ENCODE data around the gene SPDEF. TPM values are rescaled to one million over a fixed set of nuclear protein-coding genes. Genes with fewer than 3 reads are reported as not detected.

Gene SPDEF
- polyA plus RNA-seq, 1 donor (not counting 4 experiments of a cell fraction or from before 2014, with no cell fraction given): 0.03 TPM

GRCh38 chr6:34512738-34513115 lies 43.4 kb downstream of the SPDEF start:
- Histone ChIP-seq H3K9me1 (ENCODE audit: control insufficient read depth, extremely low read depth, insufficient read depth, low read length) (no peaks in the 10 kb centered on the region), H3K4me2 (ENCODE audit: control insufficient read depth, extremely low read depth, insufficient read depth, low read depth, low read length) (no peak overlapping the region), H2AFZ (ENCODE audit: control insufficient read depth, low read length) (no peak overlapping the region), H3K36me3 (ENCODE audit: control insufficient read depth in 2 of 2, extremely low read depth in 1 of 2, insufficient read depth in 2 of 2, low read length in 2 of 2) (no peaks in the 10 kb centered on the region), H3K9me3 (ENCODE audit: control insufficient read depth, low read depth, low read length) (no peaks in the 10 kb centered on the region), H3K27ac (ENCODE audit: control insufficient read depth, insufficient read depth, low read length) (no peak overlapping the region), H4K20me1 (ENCODE audit: control insufficient read depth, extremely low read depth, insufficient read depth, low read length) (no peaks in the 10 kb centered on the region), H3K27me3 (ENCODE audit: control insufficient read depth, extremely low read depth, insufficient read depth, low read length) (peaks cover 30% of the 10 kb centered on the region), H3K4me1 (ENCODE audit: control insufficient read depth, extremely low read depth, insufficient read depth, low read length) (no peaks in the 10 kb centered on the region), H3K79me2 (ENCODE audit: control insufficient read depth, insufficient read depth, low read length) (no peaks in the 10 kb centered on the region), H3K4me3 (ENCODE audit: control insufficient read depth in 2 of 3, extremely low read depth in 1 of 3, insufficient read depth in 2 of 3, low read depth in 1 of 3, low read length in 3 of 3) (no peak overlapping the region), H3K9ac (ENCODE audit: control insufficient read depth, extremely low read depth, insufficient read depth, low read length) (no peak overlapping the region)
- FAIRE-seq: no peak
- no peak for DNase-seq (ENCODE audit: low read depth, low spot score)
- dilution Hi-C loops (cut with MboI; ENCODE audit: extremely low pct_ligation_motif_present, low sequenced_read_pairs): no loop called here
- no peak for TF ChIP-seq CTCF (optimal IDR thresholded peaks at IDR 0.05 in 1 of 3, IDR thresholded peaks at IDR 0.05 in 1 of 3, conservative IDR thresholded peaks at IDR 0.05 in 1 of 3; ENCODE audit: extremely low read depth in 1 of 3, insufficient read depth in 2 of 3, low read length in 3 of 3)
- no peak for TF ChIP-seq EZH2 (IDR thresholded peaks at IDR 0.05; ENCODE audit: low read length)

- Histone ChIP-seq H3K4me3 (ENCODE audit: control insufficient read depth in 2 of 3, extremely low read depth in 1 of 3, insufficient read depth in 2 of 3, low read depth in 1 of 3, low read length in 3 of 3) (no peak overlapping the region), H3K9me1 (ENCODE audit: control insufficient read depth, extremely low read depth, insufficient read depth, low read length) (no peaks in the 10 kb centered on the region), H2AFZ (ENCODE audit: control insufficient read depth, low read length) (no peak overlapping the region), H3K36me3 (ENCODE audit: control insufficient read depth in 2 of 2, extremely low read depth in 1 of 2, insufficient read depth in 2 of 2, low read length in 2 of 2) (no peaks in the 10 kb centered on the region), H3K27me3 (ENCODE audit: control insufficient read depth, extremely low read depth, insufficient read depth, low read length) (peaks cover 30% of the 10 kb centered on the region), H3K79me2 (ENCODE audit: control insufficient read depth, insufficient read depth, low read length) (no peaks in the 10 kb centered on the region), H3K9ac (ENCODE audit: control insufficient read depth, extremely low read depth, insufficient read depth, low read length) (no peak overlapping the region), H3K9me3 (ENCODE audit: control insufficient read depth, low read depth, low read length) (no peaks in the 10 kb centered on the region), H3K4me2 (ENCODE audit: control insufficient read depth, extremely low read depth, insufficient read depth, low read depth, low read length) (no peak overlapping the region), H4K20me1 (ENCODE audit: control insufficient read depth, extremely low read depth, insufficient read depth, low read length) (no peaks in the 10 kb centered on the region), H3K4me1 (ENCODE audit: control insufficient read depth, extremely low read depth, insufficient read depth, low read length) (no peaks in the 10 kb centered on the region), H3K27ac (ENCODE audit: control insufficient read depth, insufficient read depth, low read length) (no peak overlapping the region)
- DNase-seq (ENCODE audit: low read depth, low spot score) (no peak), FAIRE-seq (no peak)
- dilution Hi-C loops (cut with MboI; ENCODE audit: extremely low pct_ligation_motif_present, low sequenced_read_pairs): no loop called here
- TF ChIP-seq EZH2 (IDR thresholded peaks at IDR 0.05; ENCODE audit: low read length): no peak
- no peak for TF ChIP-seq CTCF (optimal IDR thresholded peaks at IDR 0.05 in 1 of 3, IDR thresholded peaks at IDR 0.05 in 1 of 3, conservative IDR thresholded peaks at IDR 0.05 in 1 of 3; ENCODE audit: extremely low read depth in 1 of 3, insufficient read depth in 2 of 3, low read length in 3 of 3)
These were observed 44.0 kb downstream of the SPDEF start for GRCh38 chr6:34511915-34512737.
